Measurements from ENCODE around the gene PCSK9. TPM values are rescaled to one million over a fixed set of nuclear protein-coding genes. Genes with fewer than 3 reads are reported as not detected.

The PCSK9 gene
- total and polyA plus RNA-seq, 2 of the 4 experiments (the other 2 are of a cell fraction) = under 0.01 to 0.17 TPM

GRCh38 chr1:55000110-55001085 is 39.0 kb upstream of the PCSK9 start (continued):
- no peak for TF ChIP-seq USF2 (IDR thresholded peaks at IDR 0.05; ENCODE audit: low read depth, low read length)

- Histone ChIP-seq H3K4me3 (ENCODE audit: insufficient read depth, low read depth, low read length) (no peak overlapping the region), H3K9me1 (ENCODE audit: insufficient read depth, low read length) (no peaks in the 10 kb centered on the region), H3K9ac (ENCODE audit: low read depth, low read length) (no peak overlapping the region), H4K8ac (ENCODE audit: low read depth in 2 of 2, low read length in 2 of 2) (no peak overlapping the region), H4K20me1 (ENCODE audit: insufficient read depth, low read length) (peaks cover 2% of the 10 kb centered on the region; the same call in 1 of the 2 replicates), H2BK15ac (ENCODE audit: low read depth, low read length) (no peak overlapping the region), H2AFZ (replicated peaks; ENCODE audit: low read length, poor library complexity) (no peak overlapping the region), H4K91ac (ENCODE audit: insufficient read depth, low read depth, low read length) (no peak overlapping the region), H3K4me1 (ENCODE audit: control insufficient read depth, insufficient read depth, low read length) (no peaks in the 10 kb centered on the region), H4K5ac (ENCODE audit: low read depth, low read length) (no peak overlapping the region), H3K4ac (ENCODE audit: low read depth, low read length) (no peak overlapping the region), H2AK5ac (ENCODE audit: low read depth, low read length) (no peak overlapping the region), H3K36me3 (ENCODE audit: control insufficient read depth, insufficient read depth, low read length) (no peaks in the 10 kb centered on the region), H3K27ac (ENCODE audit: insufficient read depth, low read length) (no peak overlapping the region), H3K56ac (ENCODE audit: extremely low read depth, insufficient read depth, low read length) (no peak overlapping the region), H2AK9ac (replicated peaks; ENCODE audit: low read depth, low read length, poor library complexity) (peak overlapping the region; percentile 13), H3K23ac (ENCODE audit: low read depth, low read length) (no peak overlapping the region), H3K14ac (replicated peaks; ENCODE audit: low read depth, low read length) (no peak overlapping the region), H3K79me1 (ENCODE audit: low read depth in 1 of 2, low read length in 2 of 2) (no peaks in the 10 kb centered on the region), H2BK120ac (ENCODE audit: low read depth, low read length) (no peak overlapping the region), H3K4me2 (ENCODE audit: low read depth, low read length) (no peak overlapping the region), H2BK5ac (ENCODE audit: low read depth, low read length, poor library complexity, severe bottlenecking) (no peak overlapping the region), H3K18ac (ENCODE audit: low read depth, low read length) (no peak overlapping the region), H3K9me3 (ENCODE audit: control insufficient read depth, insufficient read depth, low read length) (no peaks in the 10 kb centered on the region), H2BK20ac (ENCODE audit: low read depth, low read length) (no peak overlapping the region), H3K27me3 (ENCODE audit: control insufficient read depth, insufficient read depth, low read length) (peaks cover 65% of the 10 kb centered on the region)
- in situ Hi-C loops (cut with MboI; ENCODE audit: low sequenced_read_pairs) (no loop called here), dilution Hi-C loops (cut with HindIII; ENCODE audit: low sequenced_read_pairs, unreplicated experiment) (no loop called here), intact Hi-C loops (cut with micrococcal nuclease) (no loop called here)
- POLR2A ChIA-PET (ENCODE audit: unreplicated experiment) = no interaction called here
- no TSS peak for BruUV-seq (replicated peaks)
- CTCF ChIA-PET = no interaction called here
- 90% methylated on average over 1 of the region's 4 CpGs; no CpG with 5 or more reads in 1 of the 2 experiments for WGBS, 2 experiments (ENCODE audit: extremely low coverage in 2 of 2, insufficient read length in 1 of 2)
- no peak for TF ChIP-seq MAZ (IDR thresholded peaks at IDR 0.05; ENCODE audit: borderline replicate concordance, low read depth, low read length)
- no peak for TF ChIP-seq SMC3 (IDR thresholded peaks at IDR 0.05; ENCODE audit: low read depth, low read length)
- no peak for TF ChIP-seq USF2 (IDR thresholded peaks at IDR 0.05; ENCODE audit: low read depth, low read length)
- no peak for TF ChIP-seq CTCF (conservative IDR thresholded peaks at IDR 0.05; ENCODE audit: low read depth, low read length)
- no peak for TF ChIP-seq MXI1 (IDR thresholded peaks at IDR 0.05; ENCODE audit: borderline replicate concordance, low read depth, low read length)
- no peak for ATAC-seq (ENCODE audit: low read depth)
- no peak for DNase-seq
Observed at GRCh38 chr1:55001311-55001710, 38.0 kb upstream of the PCSK9 start.

Data from IMR-90 (cell line).